Breast epithelium (tissue), 4 donors: Measurements from ENCODE around the gene VPS37D. TPM values are rescaled to one million over a fixed set of nuclear protein-coding genes. Genes with fewer than 3 reads are reported as not detected.

Experiments used
- DNase-seq, 2 donors: peaks; one replicate each; pipeline ENCODE4 v3.0.0-alpha.2; 2019; ENCODE audit warnings: low spot score in 2 of 2
- H3K27ac ChIP-seq, 2 donors: fragments of 200-600 bp; sonication (generic) in 1 of 2; one replicate each; pipeline ENCODE4 v1.5.1; 2016 to 2019; ENCODE audit warnings: mild to moderate bottlenecking in 1 of 2
- H3K27me3 ChIP-seq, 2 donors: fragments of 200-600 bp; sonication (generic) in 1 of 2; one replicate each; pipeline versions ENCODE4 v1.5.1 to v1.6.0; 2017 to 2019; ENCODE audit warnings: control low read depth in 1 of 2, mild to moderate bottlenecking in 1 of 2
- H3K36me3 ChIP-seq: fragments of 200-600 bp; one replicate; pipeline ENCODE4 v1.5.1; 2019
- H3K4me1 ChIP-seq, 2 donors: fragments of 200-600 bp; sonication (generic); one replicate each; pipeline ENCODE4 v1.5.1; 2016 to 2019; ENCODE audit warnings: control low read depth in 1 of 2
- H3K4me3 ChIP-seq, 3 donors: fragments of 200-600 bp; sonication (generic); 1 replicate in 2 of 3; 2 replicates in 1 of 3; pipeline ENCODE4 v1.5.1; 2016 to 2019; ENCODE audit warnings: mild to moderate bottlenecking in 3 of 3, moderate library complexity in 2 of 3
- H3K9me3 ChIP-seq, 2 donors: fragments of 200-600 bp; sonication (generic) in 1 of 2; one replicate each; pipeline ENCODE4 v1.5.1; 2016 to 2019; ENCODE audit warnings: control low read depth in 1 of 2
- POLR2A ChIP-seq: fragments of 450-650 bp; IDR thresholded peaks from one replicate; pipeline ENCODE4 v1.6.1; 2016; ENCODE audit warnings: antibody characterized with exemption, mild to moderate bottlenecking, moderate library complexity
- POLR2AphosphoS5 ChIP-seq, 3 donors: sonication (generic); formaldehyde crosslinking; IDR thresholded peaks; one replicate each; pipeline ENCODE4 v1.6.1; 2017; ENCODE audit warnings: antibody characterized with exemption in 3 of 3
- intact Hi-C: fragments of 100-400 bp; cut with DNase I; formaldehyde crosslinking; loops from one replicate; pipeline ENCODE4 v1.15.1; 2023; ENCODE audit warnings: low total_unique reads
- total RNA-seq, 3 donors: library from RNA; depleted of rRNA; stranded (reverse); fragments of >200 nt; gene quantifications; one replicate each; pipeline ENCODE4 v1.1.0, GENCODE V29; 2016
- TF ChIP-seq, protein P1 (sequence below), 3 donors: fragments of 450-650 bp; IDR thresholded peaks; one replicate each; pipeline ENCODE4 v1.5.1; 2016 to 2017; ENCODE audit warnings: antibody characterized with exemption in 3 of 3, mild to moderate bottlenecking in 3 of 3, moderate library complexity in 3 of 3

The VPS37D gene
- total RNA-seq, 3 donors from 2014 or later = 3.5 to 5.9 (median 3.8) TPM

DNA sequence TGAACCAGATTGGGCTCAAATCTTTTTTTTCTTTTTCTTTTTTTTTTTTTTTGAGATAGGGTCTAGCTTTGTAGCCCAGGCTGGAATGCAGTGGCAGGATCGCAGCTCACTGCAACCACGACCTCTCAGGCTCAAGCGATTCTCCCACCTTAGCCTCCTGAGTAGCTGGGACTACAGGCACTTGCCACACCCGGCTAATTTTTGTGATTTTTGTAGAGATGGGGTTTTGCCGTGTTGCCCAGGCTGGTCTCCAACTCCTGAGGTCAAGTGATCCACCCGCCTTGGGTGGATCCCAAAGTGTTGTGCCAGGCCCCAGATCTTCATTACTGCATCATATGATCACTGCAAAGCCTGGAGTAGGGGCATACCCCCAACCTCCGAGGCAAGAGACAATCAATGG lies 12.9 kb downstream of the VPS37D start:
- H3K4me3 ChIP-seq = no peak overlapping the region
- no peaks in the 10 kb centered on the region for H3K27me3 ChIP-seq
- DNase-seq = no peak
- no peaks in the 10 kb centered on the region for H3K36me3 ChIP-seq
- no peak overlapping the region for H3K27ac ChIP-seq
- no peaks in the 10 kb centered on the region for H3K9me3 ChIP-seq
- intact Hi-C loops = no loop called here
- no peak for TF ChIP-seq POLR2AphosphoS5 (IDR thresholded peaks at IDR 0.05)
- no peak for TF ChIP-seq POLR2A
- TF ChIP-seq, protein P1, sequence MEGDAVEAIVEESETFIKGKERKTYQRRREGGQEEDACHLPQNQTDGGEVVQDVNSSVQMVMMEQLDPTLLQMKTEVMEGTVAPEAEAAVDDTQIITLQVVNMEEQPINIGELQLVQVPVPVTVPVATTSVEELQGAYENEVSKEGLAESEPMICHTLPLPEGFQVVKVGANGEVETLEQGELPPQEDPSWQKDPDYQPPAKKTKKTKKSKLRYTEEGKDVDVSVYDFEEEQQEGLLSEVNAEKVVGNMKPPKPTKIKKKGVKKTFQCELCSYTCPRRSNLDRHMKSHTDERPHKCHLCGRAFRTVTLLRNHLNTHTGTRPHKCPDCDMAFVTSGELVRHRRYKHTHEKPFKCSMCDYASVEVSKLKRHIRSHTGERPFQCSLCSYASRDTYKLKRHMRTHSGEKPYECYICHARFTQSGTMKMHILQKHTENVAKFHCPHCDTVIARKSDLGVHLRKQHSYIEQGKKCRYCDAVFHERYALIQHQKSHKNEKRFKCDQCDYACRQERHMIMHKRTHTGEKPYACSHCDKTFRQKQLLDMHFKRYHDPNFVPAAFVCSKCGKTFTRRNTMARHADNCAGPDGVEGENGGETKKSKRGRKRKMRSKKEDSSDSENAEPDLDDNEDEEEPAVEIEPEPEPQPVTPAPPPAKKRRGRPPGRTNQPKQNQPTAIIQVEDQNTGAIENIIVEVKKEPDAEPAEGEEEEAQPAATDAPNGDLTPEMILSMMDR (IDR thresholded peaks at IDR 0.05) = no peak
- H3K4me1 ChIP-seq = peaks cover 11 to 14% of the 10 kb centered on the region in 2 donors

DNA sequence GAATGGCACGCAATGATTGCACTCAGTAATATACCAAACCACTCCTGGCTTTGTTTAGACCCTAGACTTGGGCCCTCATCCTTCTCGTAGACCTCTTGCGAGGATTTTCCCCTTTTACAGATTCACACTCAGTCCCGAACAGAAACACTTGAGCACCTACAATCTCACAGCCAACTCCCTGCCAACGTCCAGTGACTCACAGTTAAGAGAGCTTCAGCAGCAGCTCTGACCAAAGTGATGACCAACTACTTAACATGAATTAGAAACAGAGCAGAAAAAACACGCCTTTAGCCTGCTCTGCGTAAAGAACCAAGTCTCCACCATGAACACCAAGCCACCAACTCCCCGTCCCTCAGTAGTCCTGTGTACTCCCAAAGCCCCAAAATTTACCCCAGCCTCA lies 13.4 kb downstream of the VPS37D start:
- intact Hi-C loops = no loop called here
- no peak for TF ChIP-seq POLR2A
- TF ChIP-seq, protein P1 (IDR thresholded peaks at IDR 0.05) = no peak
- no peak for TF ChIP-seq POLR2AphosphoS5 (IDR thresholded peaks at IDR 0.05)
- Histone ChIP-seq H3K27me3 (no peaks in the 10 kb centered on the region), H3K36me3 (no peaks in the 10 kb centered on the region), H3K4me1 (peaks cover 11 to 14% of the 10 kb centered on the region in 2 donors), H3K9me3 (no peaks in the 10 kb centered on the region), H3K27ac (no peak overlapping the region), H3K4me3 (peak overlapping the region in 1 of 3 donors; percentile 87)
- DNase-seq = no peak

DNA sequence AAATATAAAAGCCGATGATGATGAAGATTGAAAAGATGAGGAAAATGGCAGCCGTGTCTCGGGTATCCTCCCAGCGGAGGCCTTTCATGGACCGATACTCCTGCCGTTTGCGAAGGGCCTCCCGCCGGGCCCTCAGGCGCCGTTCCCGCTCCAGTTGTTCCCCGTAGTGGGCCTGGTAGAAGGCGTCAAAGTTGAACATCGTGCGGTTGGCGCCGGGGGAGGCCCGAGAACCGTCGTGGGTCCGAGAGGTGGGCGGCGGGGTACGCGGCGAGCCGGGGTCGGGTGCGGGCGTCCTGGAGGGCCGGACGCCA lies 15.1 kb downstream of the VPS37D start:
- Histone ChIP-seq H3K4me3 (peak overlapping the region; percentile 68 to 87 (median 86)), H3K4me1 (peaks cover 11 to 14% of the 10 kb centered on the region in 2 donors), H3K27ac (peak overlapping the region; percentile 85 to 88), H3K27me3 (no peaks in the 10 kb centered on the region), H3K36me3 (no peaks in the 10 kb centered on the region), H3K9me3 (no peaks in the 10 kb centered on the region)
- no peak for DNase-seq
- TF ChIP-seq POLR2AphosphoS5 (IDR thresholded peaks at IDR 0.05) = no peak
- TF ChIP-seq POLR2A = no peak
- TF ChIP-seq, protein P1 (IDR thresholded peaks at IDR 0.05) = no peak
- intact Hi-C loops = no loop called here

DNA sequence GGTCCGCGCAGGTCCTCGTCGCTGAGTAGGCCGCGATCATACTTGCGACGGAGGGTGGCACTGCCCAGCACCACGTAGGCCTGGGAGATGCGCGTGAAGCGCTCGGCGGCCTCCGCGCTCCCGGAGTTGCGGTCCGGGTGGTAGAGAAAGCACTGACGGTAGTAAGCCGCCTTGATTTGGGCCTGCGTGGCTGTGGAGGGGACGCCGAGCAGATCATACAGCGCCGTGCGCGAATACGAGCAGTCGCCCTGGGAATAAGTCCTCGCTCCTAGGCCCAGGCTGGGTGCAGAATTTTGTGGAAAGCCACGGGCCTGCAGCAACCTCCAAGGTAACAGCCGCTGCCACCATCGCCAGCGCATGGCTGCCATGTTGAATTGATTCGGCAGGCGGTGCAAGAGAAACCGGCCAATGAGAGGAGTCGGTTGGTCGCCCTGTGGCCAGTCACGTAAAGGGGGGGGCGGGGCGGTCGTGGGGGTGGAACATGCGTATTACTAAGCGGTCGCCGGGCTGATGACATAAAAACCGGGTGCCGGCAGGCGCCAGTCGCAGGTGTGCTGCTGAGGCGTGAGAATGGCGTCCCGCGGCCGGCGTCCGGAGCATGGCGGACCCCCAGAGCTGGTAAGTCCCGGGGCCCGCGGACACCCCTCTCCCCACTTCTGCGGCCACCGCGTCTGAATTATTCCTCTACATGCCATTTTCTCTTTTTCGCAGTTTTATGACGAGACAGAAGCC lies 15.6 kb downstream of the VPS37D start, which contains the start of the genes BUD23 and DNAJC30:
TSS of gene BUD23 (plus strand) at position 542 of the 732 bp plus-strand sequence. CDS start at position 571, 29 bp downstream.
TSS of gene DNAJC30 (minus strand) at position 398 of the 732 bp plus-strand sequence. CDS start at position 368, 30 bp downstream.
- H3K4me1 ChIP-seq = peaks cover 11 to 14% of the 10 kb centered on the region in 2 donors
- peak; percentile 98 to 99 for DNase-seq
- no peaks in the 10 kb centered on the region for H3K36me3 ChIP-seq
- H3K27ac ChIP-seq = peak within 1 kb of the TSS; percentile 85 to 88
- H3K4me3 ChIP-seq = peak within 1 kb of the TSS; percentile 68 to 87 (median 86)
- no peaks in the 10 kb centered on the region for H3K9me3 ChIP-seq
- TF ChIP-seq POLR2A (peak; percentile 36), POLR2AphosphoS5 (IDR thresholded peaks at IDR 0.05) (peak; percentile 51 to 81 (median 63))
- TF ChIP-seq, protein P1 (IDR thresholded peaks at IDR 0.05) = peak in 1 of 3 donors; percentile 18
- H3K27me3 ChIP-seq = no peaks in the 10 kb centered on the region
- intact Hi-C loops = no loop called here
